Heart left ventricle (tissue), 13 donors: ENCODE measurements around the gene ARNT2.

ENCODE experiments used
- CTCF ChIP-seq, 12 donors: fragments of 200-600 bp; sonication (generic) in 4 of 12; IDR thresholded peaks; one replicate each; pipeline versions ENCODE4 v1.5.0 to v1.8.0; 2018 to 2022; ENCODE audit warnings: antibody characterized with exemption in 12 of 12, mild to moderate bottlenecking in 5 of 12
- POLR2A ChIP-seq, 2 donors: fragments of 450-650 bp; IDR thresholded peaks; one replicate each; pipeline ENCODE4 v1.6.1; 2017; ENCODE audit warnings: antibody characterized with exemption in 2 of 2, mild to moderate bottlenecking in 2 of 2, moderate library complexity in 2 of 2
- donor health status: ischemic (EF 13 %, LVEDD 7.1; RV severe dilation, severe dysfunction).
- donor health status: DM: no; HTN: yes; CAD: no.
- donor health status: DM: no; HTN: no; CAD: no.
- donor health status: ischemic (EF 25% LVEDD 6.9; RV normal size, moderate dysfunction).
- donor health status: ischemic (EF 25% LVEDD 5.7; RV mildly dilated, moderate dysfunction).
- donor health status: ischemic (EF 35%, LVEDD 5.7; RV mildly dilated, moderate dysfunction).
- donor health status: nonischemic (EF 11% LVEDD 7.7; RV severe dilation, severe dysfunction).
- donor health status: DM: yes; HTN: yes; CAD: no.
- donor health status: PGD.
- donor health status: ischemic (EF 29% LVEDD 5.4; RV normal size, mild dysfunction).
- donor health status: nonischemic (EF 23%, LVEDD 6.1; RV moderate dilation, normal function).

GRCh38 chr15:80440024-80440423, 35.8 kb downstream of the ARNT2 start:
- no peak for TF ChIP-seq CTCF (IDR thresholded peaks at IDR 0.05)
- TF ChIP-seq POLR2A (IDR thresholded peaks at IDR 0.05) = no peak
